ENCODE measurements around the gene UTP18. TPM values are rescaled to one million over a fixed set of nuclear protein-coding genes. Genes with fewer than 3 reads are reported as not detected.
A peak's percentile ranks its signal among the peaks of the same experiment; 100 is the strongest.

The UTP18 gene
- total and polyA plus RNA-seq, 10 of the 15 experiments (the other 5 are each of a cell fraction or from before 2014, with no cell fraction given): 31.0 to 111 (median 58.8) TPM

DNA sequence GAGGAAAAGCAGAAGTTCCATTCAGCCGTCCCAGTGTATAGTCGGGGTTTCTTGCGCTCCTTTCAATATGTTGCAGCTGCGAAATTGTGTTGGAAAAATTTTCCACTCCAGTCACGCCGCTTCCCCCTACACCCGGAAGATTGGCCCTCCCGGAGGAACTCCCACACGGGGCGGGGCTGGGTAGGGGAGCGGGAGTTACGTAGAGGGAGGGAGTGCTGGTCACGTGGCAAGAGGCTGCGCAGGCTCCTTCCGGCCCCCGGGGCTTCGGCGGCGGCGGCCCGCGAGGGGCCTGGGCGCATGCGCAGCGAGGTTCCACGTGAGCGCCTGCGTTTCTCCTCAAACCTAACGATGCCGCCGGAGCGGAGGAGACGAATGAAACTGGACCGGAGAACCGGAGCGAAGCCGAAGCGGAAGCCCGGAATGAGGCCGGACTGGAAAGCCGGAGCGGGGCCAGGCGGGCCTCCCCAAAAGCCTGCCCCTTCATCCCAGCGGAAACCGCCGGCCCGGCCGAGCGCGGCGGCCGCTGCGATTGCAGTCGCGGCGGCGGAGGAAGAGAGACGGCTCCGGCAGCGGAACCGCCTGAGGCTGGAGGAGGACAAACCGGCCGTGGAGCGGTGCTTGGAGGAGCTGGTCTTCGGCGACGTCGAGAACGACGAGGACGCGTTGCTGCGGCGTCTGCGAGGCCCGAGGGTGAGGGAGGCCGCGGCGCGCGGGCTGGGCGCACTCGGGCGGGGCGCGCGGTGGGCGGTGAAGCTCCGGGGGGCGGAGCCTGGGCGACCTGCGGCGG lies at the start of gene UTP18 (continued):
- no peak; the same call in 1 of the 2 replicates for TF ChIP-seq HDGF (IDR thresholded peaks at IDR 0.05)
- peak; percentile 72; the same call in 1 of the 2 replicates for TF ChIP-seq MTA2 (IDR thresholded peaks at IDR 0.05; ENCODE audit: low read depth)
- TF ChIP-seq ZBTB4 (CRISPR knock-in tag; IDR thresholded peaks at IDR 0.05): no peak
- TF ChIP-seq PKNOX1 (IDR thresholded peaks at IDR 0.05): no peak
- TF ChIP-seq TAF1 (IDR thresholded peaks at IDR 0.05; ENCODE audit: borderline replicate concordance, low read depth, low read length): peak; percentile 53
- peak; percentile 43; the same call in 1 of the 2 replicates for TF ChIP-seq E2F4 (IDR thresholded peaks at IDR 0.05; ENCODE audit: low read depth, low read length)
- TF ChIP-seq CHD4 (IDR thresholded peaks at IDR 0.05): no peak
- TF ChIP-seq SIX5 (IDR thresholded peaks at IDR 0.05; ENCODE audit: low read depth, low read length, severe bottlenecking): peak; percentile 59
- TF ChIP-seq YBX1 (IDR thresholded peaks at IDR 0.05): no peak
- peak; percentile 100 for TF ChIP-seq ATF7 (IDR thresholded peaks at IDR 0.05; ENCODE audit: low read depth)
- TF ChIP-seq CREM (IDR thresholded peaks at IDR 0.05; ENCODE audit: low read depth): no peak; the same call in 1 of the 2 replicates
- peak; percentile 82; the same call in 1 of the 2 replicates for TF ChIP-seq RB1 (IDR thresholded peaks at IDR 0.05; ENCODE audit: borderline replicate concordance)
- no peak; the same call in 1 of the 2 replicates for TF ChIP-seq SIN3A (IDR thresholded peaks at IDR 0.05; ENCODE audit: low read depth, low read length)
- no peak for TF ChIP-seq FOS (IDR thresholded peaks at IDR 0.05; ENCODE audit: borderline replicate concordance, extremely low read depth, insufficient read length)
- TF ChIP-seq RAD51 (IDR thresholded peaks at IDR 0.05): peak; percentile 93
- TF ChIP-seq, protein P1, sequence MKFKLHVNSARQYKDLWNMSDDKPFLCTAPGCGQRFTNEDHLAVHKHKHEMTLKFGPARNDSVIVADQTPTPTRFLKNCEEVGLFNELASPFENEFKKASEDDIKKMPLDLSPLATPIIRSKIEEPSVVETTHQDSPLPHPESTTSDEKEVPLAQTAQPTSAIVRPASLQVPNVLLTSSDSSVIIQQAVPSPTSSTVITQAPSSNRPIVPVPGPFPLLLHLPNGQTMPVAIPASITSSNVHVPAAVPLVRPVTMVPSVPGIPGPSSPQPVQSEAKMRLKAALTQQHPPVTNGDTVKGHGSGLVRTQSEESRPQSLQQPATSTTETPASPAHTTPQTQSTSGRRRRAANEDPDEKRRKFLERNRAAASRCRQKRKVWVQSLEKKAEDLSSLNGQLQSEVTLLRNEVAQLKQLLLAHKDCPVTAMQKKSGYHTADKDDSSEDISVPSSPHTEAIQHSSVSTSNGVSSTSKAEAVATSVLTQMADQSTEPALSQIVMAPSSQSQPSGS (IDR thresholded peaks at IDR 0.05; ENCODE audit: low read length): no peak
- no peak for TF ChIP-seq NFYB (IDR thresholded peaks at IDR 0.05; ENCODE audit: insufficient read depth, low read depth, low read length)
- TF ChIP-seq PAX5 (IDR thresholded peaks at IDR 0.05; ENCODE audit: borderline replicate concordance, low read depth, low read length): no peak; the same call in 1 of the 2 replicates
- TF ChIP-seq ELK1 (IDR thresholded peaks at IDR 0.05; ENCODE audit: low read depth, low read length): peak; percentile 69

Measured in GM12878 (cell line).